Stimulated activated CD4-positive, alpha-beta T cell treated with anti-CD3 and anti-CD28 coated beads, Interleukin-2, amount 100 ng/mL, for 4 hours (primary cell): ENCODE data around the gene RPA1.
"Not testable (repeated sequence)": the region's sequence is repeated elsewhere in the genome, so short reads cannot be mapped to it uniquely, and the experiment has no call there.

Experiments used
- DNase-seq: peaks from one replicate; pipeline ENCODE4 v3.0.0-alpha.2; 2020; ENCODE audit warnings: low read depth

Gene RPA1

DNA sequence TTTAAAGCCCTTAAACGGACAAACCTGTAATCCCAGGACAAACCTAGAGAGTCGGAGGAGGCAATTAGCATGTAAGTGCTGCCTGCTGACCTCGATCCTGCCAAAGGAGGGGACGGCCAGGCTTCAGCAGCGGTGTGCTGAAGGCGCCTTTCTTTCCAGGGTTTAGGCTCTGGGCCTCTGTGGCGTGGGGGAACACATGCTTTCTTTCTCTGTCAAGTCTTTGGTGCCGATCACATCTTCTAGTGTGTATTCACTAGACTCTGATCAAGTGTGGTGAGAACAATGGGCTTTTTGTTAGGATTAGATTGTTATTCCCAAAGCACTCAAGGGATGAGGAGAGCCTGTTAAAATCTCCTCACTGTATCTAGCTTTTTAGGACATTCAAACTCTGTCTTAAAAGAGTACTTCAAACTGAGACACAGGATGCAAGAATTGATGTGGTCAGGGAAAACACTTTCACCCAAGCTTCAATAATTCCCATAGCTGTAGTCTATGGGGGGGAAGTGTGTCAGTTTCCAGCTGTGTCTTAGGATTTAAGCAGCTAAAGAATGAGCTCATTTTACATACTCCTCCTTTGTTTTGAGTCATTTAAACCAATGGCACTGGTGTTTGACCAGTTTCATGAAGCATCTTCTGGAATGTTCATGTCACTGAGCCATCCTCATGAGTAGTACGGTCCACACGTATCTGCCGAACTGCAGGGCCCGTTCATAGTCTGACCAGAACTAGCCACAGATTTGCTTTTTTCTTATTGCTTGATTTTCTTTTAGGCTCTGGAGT, 51.2 kb downstream of the RPA1 start:
- DNase-seq: no peak

GRCh38 chr17:1882836-1883235, 53.0 kb downstream of the RPA1 start:
- DNase-seq: no peak

DNA sequence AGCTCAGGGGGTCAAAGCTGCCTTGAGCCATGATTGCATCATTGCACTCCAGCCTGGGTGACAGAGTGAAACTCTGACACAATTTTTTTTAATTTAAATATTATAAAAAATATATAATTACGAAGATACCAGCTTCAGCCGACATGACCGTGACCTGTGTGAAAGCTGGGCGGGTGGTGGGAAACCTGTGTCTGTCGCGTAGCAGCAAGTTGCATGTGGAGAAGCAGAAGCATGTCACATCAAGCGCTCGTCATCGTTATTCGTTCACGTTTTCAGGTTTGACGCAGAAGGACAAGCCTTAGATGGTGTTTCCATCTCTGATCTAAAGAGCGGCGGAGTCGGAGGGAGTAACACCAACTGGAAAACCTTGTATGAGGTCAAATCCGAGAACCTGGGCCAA, 53.7 kb downstream of the RPA1 start:
- DNase-seq: no peak

DNA sequence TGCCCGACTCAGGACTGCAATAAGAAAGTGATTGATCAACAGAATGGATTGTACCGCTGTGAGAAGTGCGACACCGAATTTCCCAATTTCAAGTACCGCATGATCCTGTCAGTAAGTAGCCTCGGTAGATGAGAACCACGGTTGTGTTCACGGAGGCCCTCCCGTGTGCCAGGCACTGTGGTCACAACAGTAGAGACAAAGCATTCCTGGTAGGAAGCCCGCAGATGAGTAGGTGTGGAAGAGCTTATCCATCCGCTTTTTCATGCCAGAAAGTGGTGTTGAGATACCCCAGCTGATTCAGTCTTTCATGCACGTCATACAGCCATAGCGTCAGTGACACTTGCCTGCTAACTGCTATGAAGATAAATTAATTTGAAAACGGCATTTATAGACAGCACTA, 58.9 kb downstream of the RPA1 start:
- DNase-seq: no peak

DNA sequence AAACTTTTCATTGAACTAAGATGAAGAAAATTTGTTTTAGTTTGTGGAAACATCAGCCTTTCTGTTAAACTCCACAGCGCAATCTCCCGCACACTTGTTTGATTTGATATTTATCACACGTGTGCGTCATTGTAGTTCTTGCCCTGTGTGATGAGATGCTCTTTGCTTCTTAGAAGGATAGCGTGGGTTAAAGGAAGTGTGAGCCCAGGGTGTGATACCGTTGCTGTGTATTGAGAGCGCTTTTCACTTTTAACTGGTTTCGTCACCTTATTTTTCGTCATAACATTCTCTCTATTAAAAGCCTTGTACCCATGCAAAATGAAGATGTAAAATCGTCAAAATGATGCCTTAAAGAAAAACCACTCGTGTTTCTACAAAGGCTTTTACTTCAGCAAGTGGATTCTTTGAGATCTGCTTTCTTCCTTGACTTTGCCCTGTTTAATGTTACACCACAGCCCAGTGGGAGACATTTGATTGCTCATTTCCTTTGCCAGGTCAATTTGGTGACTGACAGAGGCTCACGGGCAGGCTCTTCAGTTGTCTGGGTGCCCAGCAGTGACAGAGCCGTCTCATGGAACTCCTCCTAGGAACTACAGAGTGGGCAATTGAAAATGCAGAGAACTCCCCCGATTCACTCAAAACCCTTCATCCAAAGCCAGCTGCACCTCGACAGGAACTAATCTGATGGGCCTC, 61.1 kb downstream of the RPA1 start:
- DNase-seq: no peak

DNA sequence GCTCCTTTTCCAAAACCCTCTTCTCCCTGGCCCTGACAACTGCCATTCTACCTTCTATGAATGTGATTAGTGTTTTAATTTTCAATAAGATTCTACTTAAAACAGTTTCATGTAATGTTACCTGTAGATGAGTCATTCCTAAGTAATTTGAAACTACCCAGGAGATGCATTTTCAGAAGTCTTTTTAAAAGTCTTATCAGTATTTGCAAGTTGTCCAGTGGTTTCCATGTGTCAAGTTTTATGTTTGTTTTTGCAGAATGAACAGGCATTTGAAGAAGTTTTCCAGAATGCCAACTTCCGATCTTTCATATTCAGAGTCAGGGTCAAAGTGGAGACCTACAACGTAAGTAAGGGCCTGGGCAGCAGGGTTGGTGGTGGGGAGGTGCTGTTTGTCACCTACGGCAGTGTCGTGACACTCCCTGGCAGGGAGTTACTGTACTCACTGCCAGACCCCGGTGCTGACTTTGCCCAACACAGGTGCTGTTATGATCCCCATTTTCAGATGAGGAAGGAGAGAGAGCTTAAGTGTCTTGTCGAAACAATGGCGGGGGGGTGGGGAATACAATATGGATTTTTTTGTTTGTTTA, 65.0 kb downstream of the RPA1 start:
- DNase-seq: no peak

DNA sequence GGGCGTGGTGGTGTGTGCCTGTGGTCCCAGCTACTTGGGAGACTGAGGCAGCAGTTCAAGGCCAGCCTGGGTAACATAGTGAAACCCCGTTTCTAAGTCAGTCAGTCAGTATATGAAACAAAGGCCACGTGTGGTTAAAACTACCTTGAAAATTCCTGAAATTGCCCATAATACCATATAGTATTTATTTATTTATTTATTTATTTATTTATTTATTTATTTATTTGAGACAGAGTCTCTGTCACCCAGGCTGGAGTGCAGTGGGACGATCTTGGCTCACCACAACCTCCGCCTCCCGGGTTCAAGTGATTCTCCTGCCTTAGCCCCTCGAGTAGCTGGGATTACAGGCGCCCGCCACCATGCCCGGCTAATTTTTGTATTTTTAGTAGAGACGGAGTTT, 65.7 kb downstream of the RPA1 start:
- DNase-seq: not testable (repeated sequence)

DNA sequence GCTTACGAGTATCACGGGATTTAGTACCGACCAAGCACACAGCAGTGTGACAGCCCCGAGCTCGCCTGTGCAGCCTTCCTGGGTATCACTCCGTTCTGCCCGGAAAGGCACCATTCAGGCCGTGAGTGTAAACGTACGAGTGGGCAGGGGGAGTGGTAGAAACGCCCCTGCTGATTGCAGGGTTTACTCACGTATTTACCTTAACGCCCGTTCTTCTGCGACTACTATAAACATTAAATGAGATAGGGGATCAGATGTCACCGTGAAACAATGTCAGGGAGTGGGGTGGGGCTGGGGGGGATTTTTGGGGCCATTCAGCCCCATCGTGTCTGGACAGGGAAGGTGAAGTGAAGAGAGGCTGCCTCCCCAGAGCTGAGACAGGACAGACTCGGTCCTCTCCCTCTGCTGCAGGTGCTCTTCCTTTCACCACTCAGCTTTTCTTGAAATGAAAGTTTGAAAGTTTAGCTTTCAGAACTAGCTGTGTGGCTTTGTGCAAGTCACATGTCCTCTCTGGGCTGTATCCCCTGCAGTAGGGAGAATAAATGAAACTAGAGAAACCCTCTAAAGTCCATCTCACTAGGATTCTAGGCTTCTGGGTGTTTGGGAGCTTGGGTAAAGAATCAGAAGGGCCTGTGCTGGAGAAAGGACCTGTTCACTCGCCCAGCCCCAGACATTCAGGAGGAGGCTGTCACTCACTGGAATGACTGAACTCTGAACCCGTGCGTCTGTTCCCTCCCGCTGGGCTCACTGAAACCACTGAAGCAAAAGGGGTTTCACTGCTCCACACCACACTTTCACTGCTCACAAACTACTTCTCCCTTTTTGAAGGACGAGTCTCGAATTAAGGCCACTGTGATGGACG, 66.7 kb downstream of the RPA1 start:
- DNase-seq: no peak

- no peak for DNase-seq
These were observed 67.4 kb downstream of the RPA1 start for GRCh38 chr17:1897105-1897656.

DNA sequence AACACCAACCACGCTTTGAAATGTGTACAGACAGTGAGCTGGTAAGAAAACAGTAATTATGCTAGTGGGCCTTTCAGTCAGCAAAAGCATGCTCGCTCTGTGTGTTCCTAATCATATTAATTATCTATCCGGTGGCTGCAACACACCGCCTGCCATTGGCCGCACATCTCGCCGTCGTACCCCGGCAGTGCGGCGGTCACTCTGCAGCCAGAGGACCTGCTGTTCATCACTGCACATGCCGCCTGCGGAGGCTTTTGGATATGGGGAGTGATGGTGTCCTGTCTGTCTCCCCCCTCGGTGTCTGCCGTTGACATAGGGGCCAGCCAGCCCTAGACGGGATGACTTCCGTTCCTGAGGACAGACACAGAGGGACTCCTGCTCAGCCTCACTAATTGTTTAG, 68.5 kb downstream of the RPA1 start:
- DNase-seq: no peak

- DNase-seq: no peak
These were observed 69.1 kb downstream of the RPA1 start for GRCh38 chr17:1898872-1899271.

GRCh38 chr17:1899403-1900000, 69.7 kb downstream of the RPA1 start:
- DNase-seq: no peak

GRCh38 chr17:1904273-1905182, 74.7 kb downstream of the RPA1 start:
- DNase-seq: no peak

DNA sequence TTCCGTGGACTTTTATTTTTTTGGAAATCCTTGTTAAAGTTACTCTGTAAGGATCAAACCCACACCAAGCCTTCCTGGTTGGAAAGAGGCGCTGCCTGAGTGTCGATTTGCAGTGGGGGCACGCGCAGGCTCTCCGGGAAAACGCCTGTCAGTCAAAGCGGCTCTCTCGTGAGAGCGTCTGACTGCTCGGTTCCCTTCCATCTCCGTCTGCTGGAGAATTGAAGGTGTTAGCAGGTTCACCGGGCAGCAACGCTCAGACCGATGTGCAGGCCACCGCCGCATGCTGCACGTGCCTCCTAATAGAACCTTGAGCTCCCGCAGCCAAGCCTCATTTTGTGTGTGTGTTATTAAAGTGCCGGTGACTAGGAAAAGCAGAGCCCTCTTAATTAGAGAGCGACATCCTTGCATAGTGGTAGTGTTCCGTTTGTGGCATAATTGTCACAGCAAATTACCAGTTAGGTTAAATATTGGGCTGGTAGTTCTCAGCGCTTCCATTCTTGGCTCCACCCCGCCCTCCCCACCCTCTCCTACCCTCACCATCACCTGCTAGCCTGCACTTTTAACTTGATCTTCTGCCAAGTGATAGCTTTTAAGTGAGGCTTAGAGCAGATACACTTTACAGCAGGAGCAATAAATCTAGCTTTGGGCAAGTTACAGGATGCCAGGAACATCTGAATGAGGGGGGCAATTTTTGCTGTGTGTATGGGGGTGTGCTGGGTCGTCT, 75.5 kb downstream of the RPA1 start:
- no peak for DNase-seq

GRCh38 chr17:1906662-1907101, 76.9 kb downstream of the RPA1 start:
- DNase-seq: no peak

GRCh38 chr17:1907216-1907631, 77.4 kb downstream of the RPA1 start:
- DNase-seq: no peak

DNA sequence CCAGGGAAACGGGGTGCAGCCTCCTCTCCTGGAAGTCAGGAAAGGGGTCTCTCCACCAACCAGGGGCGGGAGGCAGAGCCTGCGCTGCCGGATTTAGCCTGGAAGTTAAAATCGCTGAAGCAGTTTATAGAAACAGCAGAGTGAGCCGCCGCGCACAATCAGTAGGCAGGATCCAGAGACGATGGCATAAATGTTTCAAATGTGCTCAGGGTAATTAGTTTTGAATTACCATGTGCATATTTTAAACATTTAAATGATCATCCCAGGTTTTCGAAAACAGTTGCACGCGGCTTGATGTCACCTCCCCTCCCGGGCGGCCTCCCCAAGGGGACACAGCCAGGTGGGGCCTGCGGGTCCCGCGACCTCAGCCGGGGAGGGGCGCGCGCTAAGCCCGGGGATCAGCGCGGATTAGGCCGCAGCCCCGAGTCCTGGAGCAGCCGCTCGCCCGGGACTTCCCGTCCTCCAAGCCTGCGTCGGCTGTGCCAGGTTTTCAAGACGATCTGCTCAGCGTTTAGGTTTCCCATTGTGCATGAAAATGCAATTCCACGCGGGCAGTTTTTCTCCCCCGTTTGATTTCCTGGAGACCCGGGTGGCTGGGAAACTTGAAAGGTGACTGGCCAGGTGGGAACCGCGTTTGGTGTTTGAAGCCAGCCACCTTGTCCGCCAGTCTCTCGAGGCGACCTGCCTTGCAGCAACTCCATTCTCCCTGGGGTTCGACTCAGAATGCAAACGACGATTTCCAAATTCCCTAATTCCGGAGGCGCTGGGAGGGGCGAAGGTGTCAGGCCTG, 78.3 kb downstream of the RPA1 start:
- no peak for DNase-seq

DNA sequence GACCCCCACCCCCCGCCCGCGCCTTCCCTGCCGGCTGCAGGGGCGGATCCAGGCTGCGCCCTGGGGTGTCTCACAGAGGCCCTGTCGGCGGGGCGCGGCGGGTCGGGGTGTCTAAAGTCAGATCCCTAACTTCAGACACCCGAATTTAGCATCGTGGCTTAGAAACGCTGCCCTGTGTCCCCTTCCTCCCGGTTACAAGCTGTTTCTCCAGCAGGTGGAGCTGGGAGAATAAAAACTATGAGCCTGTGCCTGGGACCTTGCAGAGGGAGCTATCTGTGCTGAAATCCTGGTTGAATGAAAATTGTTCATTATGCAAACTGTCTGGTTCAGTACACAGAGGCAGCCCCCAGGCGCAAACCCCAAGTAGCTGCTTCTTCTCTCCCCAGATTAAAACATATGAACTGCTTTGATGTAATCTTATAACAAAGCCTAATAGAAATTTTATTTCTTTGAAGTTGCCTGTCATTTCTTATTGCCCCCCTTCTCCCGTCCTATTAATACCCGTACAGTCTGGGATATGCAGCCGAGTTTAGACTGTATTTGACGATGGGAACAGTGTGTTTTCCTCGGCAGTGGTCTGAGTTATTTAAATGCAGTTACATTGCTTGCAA, 79.0 kb downstream of the RPA1 start:
- DNase-seq: peak; percentile 20

DNA sequence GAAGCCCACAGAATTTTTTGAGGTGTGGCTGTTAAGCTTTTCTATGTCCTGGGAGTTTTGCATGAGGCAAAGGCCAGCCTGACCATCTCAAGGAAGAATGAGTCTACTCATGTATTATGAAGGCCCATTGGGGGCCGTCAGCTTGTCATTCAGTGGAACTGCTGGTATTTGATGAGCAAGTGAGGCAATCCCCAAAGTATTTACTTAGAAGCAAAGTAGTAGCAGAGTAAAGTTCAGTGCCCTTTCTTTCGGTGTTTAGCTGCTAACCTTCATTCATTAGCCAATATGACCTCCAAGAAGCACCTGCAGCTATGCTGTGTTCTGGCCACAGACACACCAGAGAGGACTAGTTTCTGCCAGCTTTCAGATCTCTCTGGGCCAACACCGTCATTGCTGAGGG, 80.2 kb downstream of the RPA1 start:
- DNase-seq: no peak
